ENCODE results near the gene ATP1A3. TPM values are rescaled to one million over a fixed set of nuclear protein-coding genes. Genes with fewer than 3 reads are reported as not detected.

Gene ATP1A3
- total RNA-seq, 4 donors from 2014 or later: 0.13 TPM; not detected in 3

DNA sequence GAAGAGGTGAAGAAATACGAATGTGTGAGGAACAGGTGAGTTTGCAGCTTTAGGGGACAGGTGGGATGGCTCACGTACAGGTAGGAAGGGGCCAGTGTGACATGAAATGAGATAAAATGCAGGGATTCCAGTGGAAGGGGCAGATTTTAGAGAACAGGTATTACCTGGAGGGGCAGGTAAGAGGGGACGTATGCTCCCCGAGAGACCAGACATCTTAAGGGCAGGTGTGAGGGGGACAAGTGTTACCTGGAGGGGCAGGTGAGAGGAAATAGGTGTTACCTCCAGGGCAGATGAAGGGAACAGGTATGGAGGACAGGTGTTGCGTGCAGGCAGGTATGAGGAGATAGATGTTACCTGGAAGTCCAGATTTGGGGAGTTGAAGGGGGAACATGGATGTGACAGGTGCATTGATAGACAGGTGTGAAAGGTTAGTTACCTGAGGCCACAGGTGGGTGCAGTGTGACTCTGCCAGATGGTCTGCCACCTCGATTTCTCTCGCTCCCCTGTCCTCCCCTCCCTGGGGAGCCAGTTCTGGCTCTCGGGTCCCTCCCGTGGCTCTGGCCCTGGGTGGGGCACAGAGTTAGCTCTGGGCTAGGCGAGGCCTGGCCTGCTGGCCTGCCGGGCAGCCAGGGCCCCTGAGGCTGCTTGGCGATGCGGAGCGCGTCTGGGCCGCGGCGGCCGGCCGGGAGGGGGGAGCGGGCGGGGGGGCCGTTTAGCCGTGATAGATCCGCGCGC, 67.8 kb downstream of the ATP1A3 start:
- no peaks in the 10 kb centered on the region for H3K9me3 ChIP-seq
- H3K4me1 ChIP-seq: peaks cover 9 to 16% of the 10 kb centered on the region in 2 donors
- intact Hi-C loops (cut with DNase I): no loop called here
- TF ChIP-seq POLR2A (IDR thresholded peaks at IDR 0.05) (no peak), CTCF (IDR thresholded peaks at IDR 0.05) (no peak)
- no peak overlapping the region for H3K27ac ChIP-seq
- peaks cover 42% of the 10 kb centered on the region for H3K27me3 ChIP-seq
- H3K36me3 ChIP-seq: no peaks in the 10 kb centered on the region
- no peak overlapping the region for H3K4me3 ChIP-seq (replicated peaks in 1 of 3)
- DNase-seq: no peak
- 38 to 41% methylated on average over 10 to 12 of the region's 27 CpGs for WGBS, 2 donors

- 42 to 53% methylated on average over 7 of the region's 7 CpGs for WGBS, 2 donors
- Histone ChIP-seq H3K27me3 (peaks cover 38% of the 10 kb centered on the region), H3K9me3 (no peaks in the 10 kb centered on the region), H3K27ac (no peak overlapping the region), H3K36me3 (no peaks in the 10 kb centered on the region), H3K4me1 (peaks cover 9 to 16% of the 10 kb centered on the region in 2 donors), H3K4me3 (replicated peaks in 1 of 3) (no peak overlapping the region)
- TF ChIP-seq POLR2A (IDR thresholded peaks at IDR 0.05): no peak
- DNase-seq: no peak
- intact Hi-C loops (cut with DNase I): no loop called here
Measured at GRCh38 chr19:41925208-41926003, 68.6 kb downstream of the ATP1A3 start.

DNA sequence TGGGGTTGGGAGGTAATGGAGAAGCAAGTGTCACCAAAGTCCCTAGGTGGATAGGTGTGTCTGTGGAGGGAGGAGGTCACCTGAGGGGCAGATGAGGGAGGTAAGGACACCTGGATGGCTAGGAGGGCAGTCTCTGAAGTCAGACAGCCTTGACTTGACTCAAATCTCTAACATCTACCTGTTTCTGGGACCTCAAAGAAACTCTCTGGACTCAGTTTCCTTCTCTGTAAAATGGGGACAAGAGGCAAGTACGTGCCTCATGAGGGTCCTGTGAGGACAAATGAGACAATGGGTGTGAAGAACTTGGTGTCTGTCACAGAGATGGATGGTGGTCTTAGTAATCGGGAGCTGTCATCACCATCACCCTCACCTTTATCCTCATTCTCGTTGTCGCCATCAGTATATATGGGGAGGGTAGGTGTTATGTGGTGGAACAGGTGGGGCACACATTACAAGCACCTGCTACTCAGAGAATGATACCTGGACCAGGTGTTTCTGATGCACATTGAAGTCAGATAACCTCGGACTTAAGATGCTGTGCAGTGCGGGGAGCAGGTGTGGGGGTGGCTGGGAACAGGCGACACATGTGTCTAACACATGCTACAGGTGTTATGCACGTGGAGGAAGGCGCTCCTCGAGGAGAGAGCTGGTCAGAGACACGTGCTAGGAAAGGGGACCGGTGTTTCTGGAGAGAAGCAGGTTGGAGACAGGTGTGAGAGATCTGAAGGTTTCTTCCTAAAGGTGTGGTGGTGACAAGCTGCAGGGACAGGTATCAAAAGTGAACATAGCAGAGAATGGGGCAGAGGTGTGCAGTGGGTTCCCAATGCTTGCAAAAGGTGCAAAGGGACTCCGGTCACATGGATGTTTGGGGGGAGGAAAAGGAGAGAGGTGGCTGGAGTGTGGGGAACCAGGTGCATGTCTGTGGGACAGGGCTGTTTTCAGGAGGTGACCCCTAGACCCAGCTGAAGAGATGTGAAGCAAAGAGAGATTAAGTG, 69.6 kb downstream of the ATP1A3 start:
- no peaks in the 10 kb centered on the region for H3K9me3 ChIP-seq
- H3K27ac ChIP-seq: no peak overlapping the region
- TF ChIP-seq POLR2A (IDR thresholded peaks at IDR 0.05) (no peak), CTCF (IDR thresholded peaks at IDR 0.05) (no peak)
- H3K4me3 ChIP-seq (replicated peaks in 1 of 3): no peak overlapping the region
- H3K36me3 ChIP-seq: no peaks in the 10 kb centered on the region
- peaks cover 34% of the 10 kb centered on the region for H3K27me3 ChIP-seq
- intact Hi-C loops (cut with DNase I): no loop called here
- H3K4me1 ChIP-seq: peaks cover 9 to 16% of the 10 kb centered on the region in 2 donors
- 45 to 46% methylated on average over 13 of the region's 13 CpGs for WGBS, 2 donors
- no peak for DNase-seq

DNA sequence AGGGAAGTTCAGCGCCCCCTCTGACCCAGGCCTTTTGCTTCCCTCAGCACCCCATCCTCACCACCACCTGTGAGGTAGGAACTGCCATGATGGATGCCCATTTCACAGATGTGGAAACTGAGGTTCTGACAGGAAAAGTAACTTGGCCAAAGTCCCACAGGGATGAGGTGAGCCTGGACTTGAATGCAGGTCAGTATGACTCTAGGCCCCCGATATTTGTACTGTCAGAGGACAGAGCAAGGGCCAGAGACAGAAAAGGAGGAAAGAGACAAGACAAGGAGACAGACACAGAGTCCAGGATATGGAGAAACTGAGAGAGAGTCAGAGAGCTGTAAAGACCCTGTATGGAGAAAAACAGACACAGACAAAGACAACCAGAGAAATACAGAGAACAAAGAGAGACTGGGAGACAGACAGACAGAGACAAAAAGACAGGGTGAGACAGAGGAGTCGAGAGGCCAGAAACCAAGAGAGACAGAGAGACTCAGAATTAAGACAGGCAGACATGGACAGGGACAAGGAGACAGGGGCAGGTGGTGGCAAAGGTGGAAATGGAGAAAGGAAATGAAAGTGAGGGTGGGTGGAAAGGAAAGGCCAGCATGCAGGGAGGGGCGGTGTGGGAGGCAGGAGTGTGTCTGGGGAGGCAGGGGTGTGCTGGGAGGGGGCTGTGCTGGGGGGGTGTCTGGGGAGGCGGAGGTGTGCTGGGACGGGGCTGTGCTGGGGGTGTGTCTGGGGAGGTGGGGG, 70.8 kb downstream of the ATP1A3 start:
- Histone ChIP-seq H3K36me3 (no peaks in the 10 kb centered on the region), H3K4me1 (peaks cover 5 to 6% of the 10 kb centered on the region in 2 donors), H3K27me3 (peaks cover 23% of the 10 kb centered on the region), H3K27ac (no peak overlapping the region), H3K4me3 (replicated peaks in 1 of 3) (no peak overlapping the region), H3K9me3 (no peaks in the 10 kb centered on the region)
- no peak for DNase-seq
- intact Hi-C loops (cut with DNase I): no loop called here
- no peak for TF ChIP-seq CTCF (IDR thresholded peaks at IDR 0.05)
- no peak for TF ChIP-seq POLR2A (IDR thresholded peaks at IDR 0.05)
- WGBS, 2 donors: 27 to 40% methylated on average over 4 of the region's 6 CpGs

All from thyroid gland (tissue), 4 donors.